Endothelial cell of umbilical vein (primary cell): Measurements from ENCODE around the gene DHRS7B. TPM values are rescaled to one million over a fixed set of nuclear protein-coding genes. Genes with fewer than 3 reads are reported as not detected.

Source experiments
- BruUV-seq: library from RNA; stranded (reverse); fragments of 400-500 nt; replicated peaks from 2 replicates; lab custom pipeline; 2021; lab: Mats Ljungman, UMichigan
- CTCF ChIA-PET: fragments of 300-600, 350-600 bp; sonication (Branson Sonifier 250); formaldehyde crosslinking; loops from one replicate; lab custom pipeline; 2021; ENCODE audit warnings: antibody characterized with exemption, inconsistent platforms; lab: Charles Lee
- POLR2A ChIA-PET: fragments of 300-600, 350-600 bp; sonication (Branson Sonifier 250); formaldehyde crosslinking; loops from one replicate; lab custom pipeline; 2021; ENCODE audit warnings: antibody characterized with exemption, inconsistent platforms; lab: Charles Lee
- DNase-seq: peaks from one replicate; pipeline ENCODE4 v3.0.0-alpha.2; 2011; ENCODE audit warnings: low read depth, low spot score
- FAIRE-seq: peaks from 2 replicates; lab custom pipeline; 2011; peaks lifted over from hg19 to GRCh38; lab: Jason Lieb, UNC
- H2AFZ ChIP-seq: 2 replicates; pipeline ENCODE4 v1.6.0; 2012; ENCODE audit warnings: low read depth, low read length, control low read depth, inconsistent platforms
- H3K27ac ChIP-seq: 2 replicates; pipeline ENCODE4 v1.5.1; 2011; ENCODE audit warnings: low read depth, mild to moderate bottlenecking, control low read depth, low read length, moderate library complexity; ENCODE audit not compliant: insufficient read depth
- H3K27me3 ChIP-seq, 2 experiments: 2 replicates each; pipeline versions ENCODE4 v1.6.0 to v1.6.1; 2011; ENCODE audit warnings: low read length in 2 of 2, mixed read lengths in 1 of 2; ENCODE audit not compliant: control insufficient read depth in 2 of 2, insufficient read depth in 2 of 2
- H3K36me3 ChIP-seq, 2 experiments: 2 replicates in 1 of 2; 3 replicates in 1 of 2; pipeline ENCODE4 v1.5.1; 2011; ENCODE audit warnings: low read length in 2 of 2, mild to moderate bottlenecking in 1 of 2, moderate library complexity in 1 of 2; ENCODE audit not compliant: control insufficient read depth in 2 of 2, insufficient read depth in 2 of 2; ENCODE audit errors: extremely low read depth in 1 of 2
- H3K4me1 ChIP-seq: 3 replicates; pipeline ENCODE4 v1.5.1; 2011; ENCODE audit warnings: mild to moderate bottlenecking, low read length; ENCODE audit not compliant: control insufficient read depth, insufficient read depth; ENCODE audit errors: extremely low read depth
- H3K4me2 ChIP-seq: 2 replicates; pipeline ENCODE4 v1.6.1; 2011; ENCODE audit warnings: low read length, control low read depth, mixed read lengths; ENCODE audit not compliant: insufficient read depth
- H3K4me3 ChIP-seq, 3 experiments: fragments of 200-600 bp in 1 of 3; sonication (generic), shearing (Covaris generic) in 1 of 3; replicated peaks in 1 of 3; 2 replicates each; pipeline ENCODE4 v1.5.1; 2011 to 2016; ENCODE audit warnings: control low read depth in 3 of 3, low read length in 3 of 3, mild to moderate bottlenecking in 2 of 3, inconsistent platforms in 1 of 3, low read depth in 1 of 3, moderate library complexity in 1 of 3; ENCODE audit not compliant: insufficient read depth in 1 of 3
- H3K79me2 ChIP-seq: 2 replicates; pipeline ENCODE4 v1.6.0; 2012; ENCODE audit warnings: low read length, inconsistent platforms; ENCODE audit not compliant: control insufficient read depth, insufficient read depth
- H3K9ac ChIP-seq: replicated peaks from 2 replicates; pipeline ENCODE3; 2011; ENCODE audit warnings: low read length, control low read depth; ENCODE audit not compliant: insufficient read depth; ENCODE audit errors: extremely low read depth
- H3K9me1 ChIP-seq: replicated peaks from 3 replicates; pipeline ENCODE4 v1.6.0; 2011; ENCODE audit warnings: mild to moderate bottlenecking, low read length; ENCODE audit not compliant: control insufficient read depth, insufficient read depth; ENCODE audit errors: extremely low read depth
- H3K9me3 ChIP-seq: replicated peaks from 2 replicates; pipeline ENCODE4 v1.5.1; 2012; ENCODE audit warnings: low read length, inconsistent platforms; ENCODE audit not compliant: control insufficient read depth, insufficient read depth
- H4K20me1 ChIP-seq: replicated peaks from 2 replicates; pipeline ENCODE3; 2011; ENCODE audit warnings: mild to moderate bottlenecking, low read length; ENCODE audit not compliant: control insufficient read depth, insufficient read depth; ENCODE audit errors: extremely low read depth
- EZH2 ChIP-seq: IDR thresholded peaks from 2 replicates; pipeline ENCODE4 v1.6.1; 2012; ENCODE audit warnings: borderline replicate concordance, low read depth, mild to moderate bottlenecking, moderate library complexity, low read length, inconsistent platforms; ENCODE audit not compliant: severe bottlenecking
- FOS ChIP-seq: IDR thresholded peaks from 2 replicates; pipeline ENCODE4 v1.6.1; 2011; ENCODE audit warnings: mild to moderate bottlenecking, low read length, moderate library complexity, borderline replicate concordance; ENCODE audit not compliant: insufficient read depth
- GATA2 ChIP-seq: IDR thresholded peaks from 2 replicates; pipeline ENCODE4 v1.7.0; 2011; ENCODE audit warnings: low read depth, mild to moderate bottlenecking, moderate library complexity, mixed read lengths, low read length; ENCODE audit not compliant: insufficient read length, insufficient read depth
- JUN ChIP-seq: IDR thresholded peaks from 2 replicates; pipeline ENCODE4 v1.6.1; 2011; ENCODE audit warnings: borderline replicate concordance, low read depth; ENCODE audit not compliant: insufficient read length, insufficient read depth
- MYC ChIP-seq: IDR thresholded peaks from one replicate; pipeline ENCODE4 v1.6.1; 2011; ENCODE audit warnings: mild to moderate bottlenecking, low read depth, low read length
- POLR2A ChIP-seq: IDR thresholded peaks from 2 replicates; pipeline ENCODE4 v1.6.1; 2012; ENCODE audit warnings: low read depth, mild to moderate bottlenecking, control low read depth, low read length
- POLR2AphosphoS5 ChIP-seq: IDR thresholded peaks from 2 replicates; pipeline ENCODE4 v1.6.1; 2012; ENCODE audit warnings: low read depth, mild to moderate bottlenecking, control low read depth, low read length, moderate library complexity; ENCODE audit not compliant: insufficient read depth
- dilution Hi-C: fragments of 300-500 bp; cut with MboI; formaldehyde crosslinking; loops from one replicate; pipeline ENCODE4 v1.15.0; 2019; ENCODE audit warnings: low sequenced_read_pairs; ENCODE audit not compliant: extremely low pct_ligation_motif_present
- intact Hi-C: fragments of 100-400 bp; cut with micrococcal nuclease; formaldehyde crosslinking; loops from one replicate; pipeline ENCODE4 v1.10.0; 2022
- polyA plus RNA-seq, 4 experiments: library from polyadenylated mRNA; depleted of rRNA in 3 of 4; stranded (reverse) in 3 of 4; unstranded in 1 of 4; fragments of >200 nt; gene quantifications; 2 replicates each; pipeline versions ENCODE4 v1.2.1 to v1.2.3, GENCODE V29; 2011 to 2012; ENCODE audit warnings: missing spikeins in 1 of 4
- total RNA-seq: library from RNA; stranded (reverse); gene quantifications from 2 replicates; pipeline ENCODE4 v1.2.3, GENCODE V29; 2021
- TF ChIP-seq, protein P1 (sequence below): IDR thresholded peaks from 2 replicates; pipeline ENCODE4 v1.6.1; 2011; ENCODE audit not compliant: insufficient read depth, insufficient read length
- TF ChIP-seq, protein P2 (sequence below), 2 donors: IDR thresholded peaks; 1 replicate in 1 of 2; 2 replicates in 1 of 2; pipeline ENCODE4 v1.5.1; 2011; ENCODE audit warnings: low read length in 2 of 2, mild to moderate bottlenecking in 2 of 2, moderate library complexity in 2 of 2, control low read depth in 1 of 2, inconsistent platforms in 1 of 2, low read depth in 1 of 2; ENCODE audit not compliant: insufficient read depth in 1 of 2; ENCODE audit errors: extremely low read depth in 1 of 2

DHRS7B gene
- total and polyA plus RNA-seq, 2 donors (not counting 3 experiments of a cell fraction or from before 2014, with no cell fraction given): 14.0 to 28.1 TPM

DNA sequence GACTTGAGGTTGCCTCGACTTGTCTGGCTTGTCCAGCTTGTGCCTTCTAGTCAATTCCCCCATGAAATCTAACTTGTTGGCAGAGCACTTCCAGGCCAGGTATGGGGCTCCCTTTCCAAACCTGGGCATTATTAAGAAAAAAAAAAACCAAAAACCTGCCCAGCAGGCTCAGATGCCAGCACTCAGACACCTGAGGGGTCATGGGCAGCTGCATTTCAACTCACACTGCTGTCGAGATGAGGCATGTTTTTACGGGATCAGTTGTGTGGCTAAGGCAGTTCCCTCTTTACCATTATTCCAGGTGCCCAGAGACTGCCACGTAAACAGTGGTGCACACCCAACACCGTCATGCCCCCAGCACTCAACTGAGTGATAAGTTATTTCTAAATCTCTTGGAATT is 69.4 kb downstream of the DHRS7B start:
- peaks cover 28% of the 10 kb centered on the region for H3K79me2 ChIP-seq
- BruUV-seq: no TSS peak
- no peak for FAIRE-seq

More for the DNA sequence above, 69.4 kb downstream of the DHRS7B start:
- H3K27ac ChIP-seq: no peak overlapping the region
- no peak overlapping the region for H3K4me2 ChIP-seq
- TF ChIP-seq GATA2 (no peak), EZH2 (no peak), POLR2AphosphoS5 (no peak), POLR2A (no peak), FOS (no peak), JUN (no peak), MYC (no peak)
- TF ChIP-seq, protein P1, sequence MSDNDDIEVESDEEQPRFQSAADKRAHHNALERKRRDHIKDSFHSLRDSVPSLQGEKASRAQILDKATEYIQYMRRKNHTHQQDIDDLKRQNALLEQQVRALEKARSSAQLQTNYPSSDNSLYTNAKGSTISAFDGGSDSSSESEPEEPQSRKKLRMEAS: no peak
- TF ChIP-seq, protein P2, sequence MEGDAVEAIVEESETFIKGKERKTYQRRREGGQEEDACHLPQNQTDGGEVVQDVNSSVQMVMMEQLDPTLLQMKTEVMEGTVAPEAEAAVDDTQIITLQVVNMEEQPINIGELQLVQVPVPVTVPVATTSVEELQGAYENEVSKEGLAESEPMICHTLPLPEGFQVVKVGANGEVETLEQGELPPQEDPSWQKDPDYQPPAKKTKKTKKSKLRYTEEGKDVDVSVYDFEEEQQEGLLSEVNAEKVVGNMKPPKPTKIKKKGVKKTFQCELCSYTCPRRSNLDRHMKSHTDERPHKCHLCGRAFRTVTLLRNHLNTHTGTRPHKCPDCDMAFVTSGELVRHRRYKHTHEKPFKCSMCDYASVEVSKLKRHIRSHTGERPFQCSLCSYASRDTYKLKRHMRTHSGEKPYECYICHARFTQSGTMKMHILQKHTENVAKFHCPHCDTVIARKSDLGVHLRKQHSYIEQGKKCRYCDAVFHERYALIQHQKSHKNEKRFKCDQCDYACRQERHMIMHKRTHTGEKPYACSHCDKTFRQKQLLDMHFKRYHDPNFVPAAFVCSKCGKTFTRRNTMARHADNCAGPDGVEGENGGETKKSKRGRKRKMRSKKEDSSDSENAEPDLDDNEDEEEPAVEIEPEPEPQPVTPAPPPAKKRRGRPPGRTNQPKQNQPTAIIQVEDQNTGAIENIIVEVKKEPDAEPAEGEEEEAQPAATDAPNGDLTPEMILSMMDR (IDR thresholded peaks at IDR 0.05; ENCODE audit: extremely low read depth in 1 of 2, insufficient read depth in 1 of 2, low read depth in 1 of 2, low read length in 2 of 2): no peak
- no peaks in the 10 kb centered on the region for H4K20me1 ChIP-seq
- H2AFZ ChIP-seq: no peak overlapping the region
- POLR2A ChIA-PET: no interaction called here
- no peak for DNase-seq
- no peaks in the 10 kb centered on the region for H3K4me1 ChIP-seq
- H3K9me3 ChIP-seq: no peaks in the 10 kb centered on the region
- CTCF ChIA-PET: no interaction called here
- H3K9me1 ChIP-seq: no peaks in the 10 kb centered on the region
- dilution Hi-C loops: no loop called here
- H3K36me3 ChIP-seq: peaks cover 0 to 12% of the 10 kb centered on the region in 2 experiments
- intact Hi-C loops: no loop called here
- H3K9ac ChIP-seq: no peak overlapping the region
- no peak overlapping the region for H3K4me3 ChIP-seq
- no peaks in the 10 kb centered on the region for H3K27me3 ChIP-seq
